MM.1S (cell line): ENCODE data around the gene MEP1B.

Experiments used
- DNase-seq: peaks from one replicate; pipeline ENCODE4 v3.0.0-alpha.2; 2015
- H2AFZ ChIP-seq: fragments of 300-600 bp; sonication (generic); 2 replicates; pipeline ENCODE4 v1.6.0; 2016; ENCODE audit warnings: antibody characterized with exemption, low read length
- H3F3A ChIP-seq: fragments of 300-600 bp; sonication (generic); 2 replicates; pipeline ENCODE4 v1.6.1; 2016; ENCODE audit warnings: mild to moderate bottlenecking, antibody characterized with exemption, low read length, moderate library complexity, mixed read lengths; ENCODE audit not compliant: insufficient read depth
- H3K27ac ChIP-seq: fragments of 300-600 bp; sonication (generic); 2 replicates; pipeline ENCODE4 v1.5.1; 2016; ENCODE audit warnings: mild to moderate bottlenecking, low read length
- H3K27me3 ChIP-seq: fragments of 300-600 bp; sonication (generic); replicated peaks from 2 replicates; pipeline ENCODE4 v1.6.0; 2016; ENCODE audit warnings: low read length; ENCODE audit not compliant: insufficient read depth
- H3K36me3 ChIP-seq: fragments of 300-600 bp; sonication (generic); replicated peaks from 2 replicates; pipeline ENCODE4 v1.6.1; 2016; ENCODE audit warnings: mild to moderate bottlenecking, low read length, mixed read lengths; ENCODE audit not compliant: insufficient read depth
- H3K4me1 ChIP-seq: fragments of 300-600 bp; sonication (generic); 2 replicates; pipeline ENCODE4 v1.6.1; 2016; ENCODE audit warnings: low read length, mixed read lengths
- H3K4me2 ChIP-seq: fragments of 300-600 bp; sonication (generic); 2 replicates; pipeline ENCODE4 v1.6.0; 2016; ENCODE audit warnings: low read depth, low read length
- H3K4me3 ChIP-seq: fragments of 300-600 bp; sonication (generic); 2 replicates; pipeline ENCODE4 v1.5.1; 2016; ENCODE audit warnings: low read length, mixed read lengths
- H3K79me2 ChIP-seq: fragments of 300-600 bp; sonication (generic); 2 replicates; pipeline ENCODE4 v1.6.1; 2016; ENCODE audit warnings: mixed run types, low read length, mixed read lengths
- H3K9ac ChIP-seq: fragments of 300-600 bp; sonication (generic); 2 replicates; pipeline ENCODE4 v1.6.1; 2016; ENCODE audit warnings: low read length, mixed read lengths
- H3K9me2 ChIP-seq: fragments of 300-600 bp; sonication (generic); replicated peaks from 2 replicates; pipeline ENCODE4 v1.6.1; 2016; ENCODE audit warnings: mild to moderate bottlenecking, low read length, mixed read lengths; ENCODE audit not compliant: insufficient read depth
- H3K9me3 ChIP-seq: fragments of 300-600 bp; sonication (generic); replicated peaks from 2 replicates; pipeline ENCODE4 v1.6.1; 2016; ENCODE audit warnings: mild to moderate bottlenecking, low read length, mixed read lengths; ENCODE audit not compliant: insufficient read depth
- H4K20me1 ChIP-seq: fragments of 300-600 bp; sonication (generic); 2 replicates; pipeline ENCODE4 v1.6.1; 2016; ENCODE audit warnings: mild to moderate bottlenecking, low read length, moderate library complexity, mixed read lengths; ENCODE audit not compliant: insufficient read depth
- CTCF ChIP-seq: fragments of 300-600 bp; sonication (generic); IDR thresholded peaks from 2 replicates; pipeline ENCODE4 v1.5.1; 2016; ENCODE audit warnings: antibody characterized with exemption, low read length, mixed read lengths
- EZH2 ChIP-seq: fragments of 300-600 bp; sonication (generic); optimal IDR thresholded peaks from 2 replicates; pipeline ENCODE3; 2017; ENCODE audit warnings: low read depth, mild to moderate bottlenecking, antibody characterized with exemption, low read length, mixed read lengths
- EZH2phosphoT487 ChIP-seq: fragments of 300-600 bp; sonication (generic); IDR thresholded peaks from 2 replicates; pipeline ENCODE4 v1.6.1; 2018; ENCODE audit warnings: antibody characterized with exemption, low read length

MEP1B gene

GRCh38 chr18:32189790-32190189 lies at the start of gene MEP1B:
Gene MEP1B, plus strand, starts transcription at chr18:32190039. Its CDS starts 32 bp downstream, at chr18:32190071.
- Histone ChIP-seq H3K79me2 (no peaks in the 10 kb centered on the region), H3K9me3 (0 out of 2 replicates have a peak, but pooled peaks cover 2% of the 10 kb centered on the region)

GRCh38 chr18:32148185-32148870 lies 41.5 kb upstream of the MEP1B start:
- Histone ChIP-seq H3K27ac (no peak overlapping the region), H3K36me3 (no peaks in the 10 kb centered on the region), H3K27me3 (no peaks in the 10 kb centered on the region), H3F3A (no peaks in the 10 kb centered on the region), H3K4me3 (no peak overlapping the region), H3K79me2 (no peaks in the 10 kb centered on the region), H4K20me1 (no peaks in the 10 kb centered on the region), H3K9ac (no peak overlapping the region), H3K9me3 (no peaks in the 10 kb centered on the region), H3K9me2 (no peaks in the 10 kb centered on the region), H2AFZ (no peak overlapping the region), H3K4me2 (no peak overlapping the region), H3K4me1 (0 out of 2 replicates have a peak, but pooled peaks cover 5% of the 10 kb centered on the region)
- DNase-seq = no peak
- TF ChIP-seq CTCF (no peak), EZH2 (no peak), EZH2phosphoT487 (no peak)

More at GRCh38 chr18:32189790-32190189, at the start of gene MEP1B:
- DNase-seq = no peak
- H3K4me2 ChIP-seq = no peak within 1 kb of the TSS
- H3K4me3 ChIP-seq = no peak within 1 kb of the TSS
- H4K20me1 ChIP-seq = no peaks in the 10 kb centered on the region
- H3K4me1 ChIP-seq = no peaks in the 10 kb centered on the region
- no peaks in the 10 kb centered on the region for H3F3A ChIP-seq
- TF ChIP-seq EZH2phosphoT487 (no peak), EZH2 (no peak), CTCF (no peak)
- no peaks in the 10 kb centered on the region for H3K27me3 ChIP-seq
- H3K36me3 ChIP-seq = no peaks in the 10 kb centered on the region
- H2AFZ ChIP-seq = no peak within 1 kb of the TSS
- H3K27ac ChIP-seq = no peak within 1 kb of the TSS
- no peak within 1 kb of the TSS for H3K9ac ChIP-seq
- H3K9me2 ChIP-seq = no peaks in the 10 kb centered on the region

DNA sequence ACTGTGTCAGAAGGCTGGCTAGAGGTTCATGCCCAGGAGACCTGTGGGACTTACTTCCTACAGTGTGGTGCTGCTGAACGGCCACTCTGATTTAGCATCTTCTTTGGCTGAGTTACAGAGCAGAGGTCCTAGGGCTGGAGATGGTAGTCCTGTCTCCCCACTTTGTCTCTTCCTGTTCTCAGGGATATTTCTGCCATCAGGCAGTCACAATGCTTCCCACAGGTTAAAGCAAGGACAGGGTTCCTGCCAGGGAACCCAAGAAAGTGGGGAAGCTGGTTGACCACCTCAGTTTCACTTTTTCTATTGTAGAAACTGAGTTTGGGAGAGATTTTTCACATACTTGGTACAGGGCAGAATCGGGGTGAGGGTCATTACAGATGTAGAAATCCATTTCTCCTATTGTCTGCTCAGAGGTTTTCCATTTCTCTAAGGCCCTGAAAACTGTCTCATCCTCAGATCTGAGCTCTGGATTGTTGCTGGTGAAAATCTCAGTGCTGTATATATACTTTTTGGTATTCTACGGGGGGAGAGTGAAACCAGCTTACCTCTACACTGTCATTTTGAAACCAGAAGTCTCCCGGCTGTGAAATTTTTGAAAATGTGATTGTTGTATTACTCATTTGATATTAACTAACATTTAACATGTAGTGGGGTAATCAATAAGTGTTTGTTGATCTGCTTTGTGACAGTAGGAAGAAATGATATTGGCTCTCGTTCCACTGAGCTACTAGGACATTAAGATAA lies 37.0 kb upstream of the MEP1B start:
- H3K4me1 ChIP-seq = 0 out of 2 replicates have a peak, but pooled peaks cover 5% of the 10 kb centered on the region
- no peaks in the 10 kb centered on the region for H3K9me3 ChIP-seq
- no peak overlapping the region for H3K9ac ChIP-seq
- no peak overlapping the region for H2AFZ ChIP-seq
- H3K27me3 ChIP-seq = no peaks in the 10 kb centered on the region
- no peak overlapping the region for H3K4me3 ChIP-seq
- H3K27ac ChIP-seq = no peak overlapping the region
- H4K20me1 ChIP-seq = no peaks in the 10 kb centered on the region
- peak overlapping the region; percentile 44; the same call in 1 of the 2 replicates for H3K4me2 ChIP-seq
- H3K36me3 ChIP-seq = no peaks in the 10 kb centered on the region
- no peaks in the 10 kb centered on the region for H3K79me2 ChIP-seq
- H3K9me2 ChIP-seq = no peaks in the 10 kb centered on the region
- no peaks in the 10 kb centered on the region for H3F3A ChIP-seq
- TF ChIP-seq EZH2 (no peak), EZH2phosphoT487 (no peak), CTCF (no peak)
- DNase-seq = peak; percentile 19
